Left ventricle myocardium inferior (tissue), 1 donor: Measurements from ENCODE around the gene MBD3L2B. TPM values are rescaled to one million over a fixed set of nuclear protein-coding genes. Genes with fewer than 3 reads are reported as not detected.

Source experiments
- DNase-seq: peaks from one replicate; pipeline ENCODE4 v3.0.0-alpha.2; 2020
- H3K27ac ChIP-seq: fragments of 200-600 bp; replicated peaks from 2 replicates; pipeline ENCODE4 v1.8.0; 2021
- H3K27me3 ChIP-seq: fragments of 200-600 bp; 2 replicates; pipeline ENCODE4 v1.8.0; 2021; ENCODE audit warnings: low read depth
- H3K36me3 ChIP-seq: fragments of 200-600 bp; 2 replicates; pipeline ENCODE4 v1.8.0; 2021
- H3K4me1 ChIP-seq: fragments of 200-600 bp; 2 replicates; pipeline ENCODE4 v1.8.0; 2021
- H3K4me3 ChIP-seq: fragments of 200-600 bp; 2 replicates; pipeline ENCODE4 v1.8.0; 2021; ENCODE audit warnings: mild to moderate bottlenecking, moderate library complexity
- H3K9me3 ChIP-seq: fragments of 200-600 bp; replicated peaks from 2 replicates; pipeline ENCODE4 v1.8.0; 2021
- intact Hi-C: fragments of 100-400 bp; cut with micrococcal nuclease; formaldehyde crosslinking; loops from one replicate; pipeline ENCODE4 v1.11.0; 2022
- total RNA-seq: library from RNA; stranded (reverse); fragmentation: NEBNext Ultra II Directional; extraction: Animal tissue kit (Norgen Biotek cat#: 25700); gene quantifications from one replicate; pipeline ENCODE4 v1.2.1, GENCODE V29; 2021
- TF ChIP-seq, protein P1 (sequence below): fragments of 200-600 bp; IDR thresholded peaks from 2 replicates; pipeline ENCODE4 v1.8.0; 2021; ENCODE audit warnings: antibody characterized with exemption, mild to moderate bottlenecking, borderline replicate concordance
- donor health status: DM: no; HTN: yes; CAD: no; lungs with severe emphysema.

MBD3L2B gene
- total RNA-seq, 1 donor from 2014 or later: not detected

DNA sequence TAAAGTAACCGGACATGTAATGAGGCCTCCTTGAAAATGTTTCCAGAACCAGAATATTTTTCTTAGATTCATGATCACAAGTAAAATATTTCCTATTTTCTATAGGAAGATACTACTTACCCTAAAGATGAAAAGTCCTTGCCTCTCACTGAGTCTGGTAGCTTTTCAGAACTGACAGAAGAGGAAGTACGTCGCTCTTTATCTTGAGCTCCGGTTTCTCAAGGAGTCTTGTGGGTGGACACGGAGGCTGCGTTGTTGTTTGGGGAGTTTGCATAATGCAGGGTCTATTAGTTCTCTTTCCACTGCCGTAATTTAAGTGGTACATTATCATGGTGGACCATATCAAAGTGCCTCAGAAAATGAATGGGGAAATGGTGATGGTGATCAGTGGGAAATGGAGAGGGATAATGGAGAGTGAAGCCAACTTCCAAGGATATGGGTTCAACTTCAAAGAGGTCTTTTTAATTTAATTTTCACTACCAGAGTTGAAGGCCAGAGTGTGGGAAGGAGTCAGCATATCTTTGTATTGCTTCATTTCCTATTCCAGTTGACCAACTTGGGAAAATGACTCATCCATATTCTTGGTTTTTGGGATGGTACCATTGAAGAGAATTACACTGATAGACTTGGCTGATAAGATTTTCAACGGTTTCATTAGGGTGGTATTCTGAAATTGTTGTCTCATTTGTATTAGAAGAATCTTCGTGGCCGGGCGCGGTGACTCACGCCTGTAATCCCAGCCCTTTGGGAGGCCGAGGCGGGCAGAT lies 23.4 kb downstream of the MBD3L2B start:
- Histone ChIP-seq H3K27me3 (peaks cover 30% of the 10 kb centered on the region), H3K4me3 (no peak overlapping the region), H3K9me3 (no peaks in the 10 kb centered on the region), H3K4me1 (no peaks in the 10 kb centered on the region), H3K27ac (no peak overlapping the region), H3K36me3 (no peaks in the 10 kb centered on the region)
- intact Hi-C loops: no loop called here
- DNase-seq: no peak
- TF ChIP-seq, protein P1, sequence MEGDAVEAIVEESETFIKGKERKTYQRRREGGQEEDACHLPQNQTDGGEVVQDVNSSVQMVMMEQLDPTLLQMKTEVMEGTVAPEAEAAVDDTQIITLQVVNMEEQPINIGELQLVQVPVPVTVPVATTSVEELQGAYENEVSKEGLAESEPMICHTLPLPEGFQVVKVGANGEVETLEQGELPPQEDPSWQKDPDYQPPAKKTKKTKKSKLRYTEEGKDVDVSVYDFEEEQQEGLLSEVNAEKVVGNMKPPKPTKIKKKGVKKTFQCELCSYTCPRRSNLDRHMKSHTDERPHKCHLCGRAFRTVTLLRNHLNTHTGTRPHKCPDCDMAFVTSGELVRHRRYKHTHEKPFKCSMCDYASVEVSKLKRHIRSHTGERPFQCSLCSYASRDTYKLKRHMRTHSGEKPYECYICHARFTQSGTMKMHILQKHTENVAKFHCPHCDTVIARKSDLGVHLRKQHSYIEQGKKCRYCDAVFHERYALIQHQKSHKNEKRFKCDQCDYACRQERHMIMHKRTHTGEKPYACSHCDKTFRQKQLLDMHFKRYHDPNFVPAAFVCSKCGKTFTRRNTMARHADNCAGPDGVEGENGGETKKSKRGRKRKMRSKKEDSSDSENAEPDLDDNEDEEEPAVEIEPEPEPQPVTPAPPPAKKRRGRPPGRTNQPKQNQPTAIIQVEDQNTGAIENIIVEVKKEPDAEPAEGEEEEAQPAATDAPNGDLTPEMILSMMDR: no peak

DNA sequence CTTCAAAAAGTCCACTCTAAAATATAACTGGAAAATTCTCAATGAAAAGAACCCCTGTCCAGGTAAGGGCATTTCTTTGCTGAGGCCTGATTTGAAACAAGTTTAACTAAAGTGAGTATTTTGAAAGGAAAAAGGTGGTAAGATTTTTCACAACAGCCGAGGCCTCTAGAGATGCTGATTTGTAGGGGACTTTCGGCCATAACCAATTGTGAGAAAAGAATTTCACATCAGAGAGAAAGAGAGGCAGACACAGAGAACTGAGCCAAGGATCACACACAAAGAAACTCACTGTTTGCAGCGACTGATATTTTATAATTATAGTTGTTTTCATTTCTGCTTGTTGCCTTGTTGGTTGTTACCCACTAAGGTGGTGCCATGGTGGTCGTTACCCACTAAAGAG lies 24.4 kb downstream of the MBD3L2B start:
- DNase-seq: no peak
- TF ChIP-seq, protein P1: no peak
- Histone ChIP-seq H3K9me3 (no peaks in the 10 kb centered on the region), H3K36me3 (no peaks in the 10 kb centered on the region), H3K4me1 (no peaks in the 10 kb centered on the region), H3K4me3 (no peak overlapping the region), H3K27ac (no peak overlapping the region), H3K27me3 (peaks cover 19% of the 10 kb centered on the region)
- intact Hi-C loops: no loop called here

- DNase-seq: no peak
- intact Hi-C loops: no loop called here
- H3K4me3 ChIP-seq: no peak overlapping the region
- H3K27me3 ChIP-seq: peaks cover 2% of the 10 kb centered on the region
- no peaks in the 10 kb centered on the region for H3K36me3 ChIP-seq
- TF ChIP-seq, protein P1: no peak
- H3K9me3 ChIP-seq: no peaks in the 10 kb centered on the region
- no peak overlapping the region for H3K27ac ChIP-seq
- no peaks in the 10 kb centered on the region for H3K4me1 ChIP-seq
Measured at GRCh38 chr19:6995054-6995453, 26.2 kb downstream of the MBD3L2B start.

DNA sequence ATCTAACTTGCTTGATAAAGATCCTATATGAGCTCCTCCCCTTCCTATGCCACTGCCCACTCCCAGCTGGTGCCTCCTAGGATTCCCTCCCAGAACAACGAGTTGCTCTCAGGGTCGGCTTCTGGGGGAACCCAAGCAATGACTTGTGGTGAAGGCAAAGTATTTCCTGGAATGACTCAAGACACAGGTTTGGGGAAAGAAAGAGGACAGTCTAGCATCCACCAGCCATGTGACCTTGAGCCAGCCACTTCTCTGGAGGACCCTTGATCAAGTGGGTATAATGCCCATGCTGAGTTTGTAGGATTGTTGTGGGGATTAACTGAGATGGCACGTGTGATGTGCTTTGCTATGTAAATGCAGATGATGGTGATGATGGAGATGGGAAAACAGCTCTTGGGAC lies 33.0 kb downstream of the MBD3L2B start:
- H3K27me3 ChIP-seq: no peaks in the 10 kb centered on the region
- no peaks in the 10 kb centered on the region for H3K4me1 ChIP-seq
- peaks cover 35% of the 10 kb centered on the region for H3K9me3 ChIP-seq
- no peak for DNase-seq
- intact Hi-C loops: no loop called here
- TF ChIP-seq, protein P1: no peak
- H3K27ac ChIP-seq: no peak overlapping the region
- no peaks in the 10 kb centered on the region for H3K36me3 ChIP-seq
- no peak overlapping the region for H3K4me3 ChIP-seq

GRCh38 chr19:6987850-6988249 lies 33.4 kb downstream of the MBD3L2B start:
- Histone ChIP-seq H3K9me3 (peaks cover 38% of the 10 kb centered on the region), H3K27ac (no peak overlapping the region), H3K4me3 (no peak overlapping the region), H3K4me1 (no peaks in the 10 kb centered on the region), H3K27me3 (no peaks in the 10 kb centered on the region), H3K36me3 (no peaks in the 10 kb centered on the region)
- intact Hi-C loops: no loop called here
- DNase-seq: no peak
- TF ChIP-seq, protein P1: no peak
